Loucy (cell line): Measurements from ENCODE around the gene NCOA6.
"Not testable (repeated sequence)": the region's sequence is repeated elsewhere in the genome, so short reads cannot be mapped to it uniquely, and the experiment has no call there.

Source experiments
- H2AFZ ChIP-seq: fragments of 200-600 bp; sonication (generic); 2 replicates; pipeline ENCODE4 v1.6.0; 2016; ENCODE audit warnings: antibody characterized with exemption, mild to moderate bottlenecking, low read length, moderate library complexity
- H3F3A ChIP-seq: fragments of 200-600 bp; 2 replicates; pipeline ENCODE4 v1.6.0; 2016; ENCODE audit warnings: antibody characterized with exemption, low read depth, mild to moderate bottlenecking
- H3K27me3 ChIP-seq: fragments of 200-600 bp; sonication (generic); 2 replicates; pipeline ENCODE4 v1.6.1; 2014; ENCODE audit warnings: low read length, mild to moderate bottlenecking; ENCODE audit not compliant: insufficient read depth, poor library complexity, severe bottlenecking
- H3K36me3 ChIP-seq: fragments of 200-600 bp; sonication (generic); 2 replicates; pipeline ENCODE4 v1.6.1; 2016; ENCODE audit warnings: low read length; ENCODE audit not compliant: insufficient read depth
- H3K4me1 ChIP-seq: fragments of 200-600 bp; sonication (generic); 2 replicates; pipeline ENCODE4 v1.5.1; 2014; ENCODE audit warnings: low read length, mild to moderate bottlenecking; ENCODE audit not compliant: insufficient read depth, poor library complexity, severe bottlenecking
- H3K4me2 ChIP-seq: fragments of 200-600 bp; sonication (generic); 2 replicates; pipeline ENCODE4 v1.6.0; 2014; ENCODE audit warnings: antibody characterized with exemption, low read length, low read depth, mild to moderate bottlenecking; ENCODE audit not compliant: poor library complexity, severe bottlenecking
- H3K4me3 ChIP-seq: fragments of 200-600 bp; sonication (generic); 2 replicates; pipeline ENCODE4 v1.5.1; 2014; ENCODE audit warnings: low read length, mild to moderate bottlenecking, mixed read lengths; ENCODE audit not compliant: poor library complexity, severe bottlenecking
- H3K79me2 ChIP-seq: fragments of 200-600 bp; sonication (generic); 2 replicates; pipeline ENCODE4 v1.6.1; 2014; ENCODE audit warnings: low read length; ENCODE audit not compliant: insufficient read depth
- H3K9ac ChIP-seq: fragments of 200-600 bp; sonication (generic); 2 replicates; pipeline ENCODE4 v1.6.0; 2014; ENCODE audit warnings: mild to moderate bottlenecking, low read depth, low read length, moderate library complexity; ENCODE audit not compliant: poor library complexity, severe bottlenecking
- H3K9me2 ChIP-seq: fragments of 200-600 bp; sonication (generic); replicated peaks from 2 replicates; pipeline ENCODE4 v1.6.1; 2016; ENCODE audit warnings: low read depth, low read length, mixed read lengths
- H3K9me3 ChIP-seq: fragments of 200-600 bp; sonication (generic); 2 replicates; pipeline ENCODE4 v1.6.1; 2014; ENCODE audit warnings: mild to moderate bottlenecking, antibody characterized with exemption, low read length, low read depth; ENCODE audit not compliant: insufficient read depth
- H4K20me1 ChIP-seq: fragments of 200-600 bp; sonication (generic); 2 replicates; pipeline ENCODE4 v1.6.0; 2014; ENCODE audit warnings: antibody characterized with exemption, low read length, mild to moderate bottlenecking; ENCODE audit not compliant: insufficient read depth, poor library complexity, severe bottlenecking
- EZH2phosphoT487 ChIP-seq: fragments of 200-600 bp; IDR thresholded peaks from 2 replicates; pipeline ENCODE4 v1.6.1; 2018; ENCODE audit warnings: antibody characterized with exemption, mild to moderate bottlenecking, moderate library complexity, borderline replicate concordance
- TF ChIP-seq, protein P1 (sequence below): fragments of 200-600 bp; sonication (generic); conservative IDR thresholded peaks from 2 replicates; pipeline ENCODE4 v1.5.1; 2014; ENCODE audit warnings: mild to moderate bottlenecking, antibody characterized with exemption, low read length

Gene NCOA6

DNA sequence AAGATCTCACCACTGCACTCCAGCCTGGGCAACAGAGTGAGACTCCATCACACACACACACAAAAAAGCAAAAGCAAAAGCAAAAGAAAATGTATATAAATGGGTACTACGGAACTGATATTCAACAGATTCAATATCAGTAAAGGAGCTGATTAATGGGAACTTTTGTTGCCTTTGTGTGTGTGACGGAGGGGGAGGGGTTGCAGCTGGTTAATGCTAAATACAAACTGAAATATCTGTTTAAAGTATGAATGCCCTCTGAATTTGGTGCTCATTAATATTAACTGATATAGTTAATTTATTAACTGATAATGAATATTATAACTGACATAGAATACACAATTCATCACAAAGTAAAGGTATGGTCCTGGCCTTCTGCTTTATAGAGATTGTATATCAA, 8.4 kb downstream of the NCOA6 start:
- Histone ChIP-seq H3K9me3 (no peaks in the 10 kb centered on the region), H3F3A (no peaks in the 10 kb centered on the region), H2AFZ (no peak overlapping the region), H3K79me2 (peaks cover 74% of the 10 kb centered on the region), H3K9me2 (no peaks in the 10 kb centered on the region), H3K4me2 (no peak overlapping the region), H4K20me1 (peaks cover 37% of the 10 kb centered on the region), H3K9ac (no peak overlapping the region), H3K4me3 (no peak overlapping the region), H3K27me3 (no peaks in the 10 kb centered on the region), H3K4me1 (peaks cover 14% of the 10 kb centered on the region), H3K36me3 (no peaks in the 10 kb centered on the region)
- no peak for TF ChIP-seq EZH2phosphoT487
- TF ChIP-seq, protein P1, sequence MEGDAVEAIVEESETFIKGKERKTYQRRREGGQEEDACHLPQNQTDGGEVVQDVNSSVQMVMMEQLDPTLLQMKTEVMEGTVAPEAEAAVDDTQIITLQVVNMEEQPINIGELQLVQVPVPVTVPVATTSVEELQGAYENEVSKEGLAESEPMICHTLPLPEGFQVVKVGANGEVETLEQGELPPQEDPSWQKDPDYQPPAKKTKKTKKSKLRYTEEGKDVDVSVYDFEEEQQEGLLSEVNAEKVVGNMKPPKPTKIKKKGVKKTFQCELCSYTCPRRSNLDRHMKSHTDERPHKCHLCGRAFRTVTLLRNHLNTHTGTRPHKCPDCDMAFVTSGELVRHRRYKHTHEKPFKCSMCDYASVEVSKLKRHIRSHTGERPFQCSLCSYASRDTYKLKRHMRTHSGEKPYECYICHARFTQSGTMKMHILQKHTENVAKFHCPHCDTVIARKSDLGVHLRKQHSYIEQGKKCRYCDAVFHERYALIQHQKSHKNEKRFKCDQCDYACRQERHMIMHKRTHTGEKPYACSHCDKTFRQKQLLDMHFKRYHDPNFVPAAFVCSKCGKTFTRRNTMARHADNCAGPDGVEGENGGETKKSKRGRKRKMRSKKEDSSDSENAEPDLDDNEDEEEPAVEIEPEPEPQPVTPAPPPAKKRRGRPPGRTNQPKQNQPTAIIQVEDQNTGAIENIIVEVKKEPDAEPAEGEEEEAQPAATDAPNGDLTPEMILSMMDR: no peak

DNA sequence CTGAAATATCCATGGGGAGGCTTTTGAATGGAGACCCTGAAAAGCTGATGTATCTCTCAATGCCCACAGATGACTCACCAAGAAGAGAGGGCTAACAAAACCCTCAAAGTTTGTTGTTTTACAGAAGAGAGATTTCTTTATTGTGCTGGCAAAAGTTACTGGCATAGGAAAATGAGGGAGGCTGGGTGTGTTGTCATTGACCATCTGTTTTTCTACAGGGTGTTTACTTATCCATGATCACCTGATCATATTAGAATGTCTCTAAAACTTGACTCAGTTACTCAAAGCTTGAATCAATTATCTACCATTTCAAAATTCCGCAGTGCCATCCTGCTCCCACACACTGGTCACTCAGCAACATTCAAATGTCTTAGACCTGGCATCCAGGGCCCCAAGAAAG, 9.8 kb downstream of the NCOA6 start:
- H3K79me2 ChIP-seq: peaks cover 74% of the 10 kb centered on the region; the same call in 1 of the 2 replicates
- TF ChIP-seq, protein P1: no peak
- no peak for TF ChIP-seq EZH2phosphoT487

DNA sequence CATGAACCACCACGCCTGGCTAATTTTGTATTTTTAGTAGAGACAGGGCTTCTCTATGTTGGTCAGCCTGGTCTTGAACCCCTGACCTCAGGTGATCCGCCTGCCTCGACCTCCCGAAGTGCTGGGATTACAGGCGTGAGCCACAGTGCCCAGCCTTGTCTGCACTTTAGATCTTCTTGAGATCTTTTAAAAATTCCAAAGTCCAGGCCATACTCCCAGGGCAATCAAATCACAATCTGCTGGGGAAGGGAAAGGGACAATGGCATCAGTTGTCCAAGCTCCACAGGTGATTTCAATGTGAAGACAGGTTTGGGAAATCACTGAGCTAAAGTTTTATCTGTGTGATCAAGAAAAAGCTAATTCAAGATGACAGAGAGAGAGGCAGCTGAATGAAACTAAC, 16.9 kb downstream of the NCOA6 start:
- H4K20me1 ChIP-seq: peaks cover 13% of the 10 kb centered on the region
- no peaks in the 10 kb centered on the region for H3K9me2 ChIP-seq
- peaks cover 50% of the 10 kb centered on the region for H3K79me2 ChIP-seq

More for the DNA sequence above, 9.8 kb downstream of the NCOA6 start:
- Histone ChIP-seq H3K4me1 (peaks cover 5% of the 10 kb centered on the region), H4K20me1 (peaks cover 41% of the 10 kb centered on the region), H3K9ac (no peak overlapping the region), H3K9me2 (no peaks in the 10 kb centered on the region), H3K27me3 (no peaks in the 10 kb centered on the region), H2AFZ (no peak overlapping the region), H3K9me3 (no peaks in the 10 kb centered on the region), H3K4me2 (no peak overlapping the region), H3K36me3 (no peaks in the 10 kb centered on the region), H3F3A (no peaks in the 10 kb centered on the region), H3K4me3 (no peak overlapping the region)

DNA sequence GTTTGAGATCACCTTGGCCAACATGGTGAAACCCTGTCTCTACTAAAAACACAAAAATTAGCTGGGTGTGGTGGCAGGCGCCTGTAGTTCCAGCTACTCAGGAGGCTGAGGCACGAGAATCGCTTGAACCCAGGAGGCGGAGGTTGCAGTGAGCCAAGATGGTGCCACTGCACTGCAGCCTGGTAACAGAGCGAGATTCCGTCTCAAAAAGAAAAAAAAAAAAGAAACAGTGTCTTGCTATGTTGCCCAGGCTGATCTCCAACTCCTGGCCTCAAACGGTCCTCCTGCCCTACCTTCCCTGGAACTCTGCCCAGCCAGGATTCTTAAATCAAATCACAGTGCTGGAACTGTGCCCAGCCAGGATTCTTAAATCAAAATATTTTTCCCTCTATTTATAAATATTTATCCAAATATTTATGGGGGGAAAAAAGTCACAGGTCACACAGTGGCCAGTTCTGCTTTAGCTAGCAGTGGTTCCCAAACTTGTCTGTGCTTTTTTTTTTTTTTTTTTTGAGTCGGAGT, 17.4 kb downstream of the NCOA6 start:
- H3F3A ChIP-seq, H3K36me3 ChIP-seq, H3K4me3 ChIP-seq, H3K9me3 ChIP-seq, H3K4me1 ChIP-seq, H3K4me2 ChIP-seq, H3K27me3 ChIP-seq, H2AFZ ChIP-seq, H3K9me2 ChIP-seq, H3K9ac ChIP-seq: not testable (repeated sequence)
- peaks cover 11% of the 10 kb centered on the region for H4K20me1 ChIP-seq
- H3K79me2 ChIP-seq: peaks cover 45% of the 10 kb centered on the region

More for the DNA sequence above, 16.9 kb downstream of the NCOA6 start:
- H3K27me3 ChIP-seq: no peaks in the 10 kb centered on the region
- H3F3A ChIP-seq: no peaks in the 10 kb centered on the region
- TF ChIP-seq, protein P1: no peak
- no peak for TF ChIP-seq EZH2phosphoT487
- peaks cover 8% of the 10 kb centered on the region for H3K4me1 ChIP-seq
- H3K4me2 ChIP-seq: no peak overlapping the region
- no peak overlapping the region for H2AFZ ChIP-seq
- no peak overlapping the region for H3K9ac ChIP-seq
- no peaks in the 10 kb centered on the region for H3K9me3 ChIP-seq
- H3K4me3 ChIP-seq: no peak overlapping the region
- no peaks in the 10 kb centered on the region for H3K36me3 ChIP-seq
